AG04450 (cell line): ENCODE data around the gene SYNE2. TPM values are rescaled to one million over a fixed set of nuclear protein-coding genes. Genes with fewer than 3 reads are reported as not detected.

Source experiments
- CTCF ChIA-PET: fragments of 300-600, 350-600 bp; formaldehyde crosslinking; extraction: SDS; loops from one replicate; lab custom pipeline; 2022; ENCODE audit warnings: antibody characterized with exemption, inconsistent platforms; lab: Charles Lee
- POLR2A ChIA-PET: fragments of 350-600 bp; formaldehyde crosslinking; extraction: SDS; loops from one replicate; lab custom pipeline; 2021; ENCODE audit warnings: antibody characterized with exemption, inconsistent platforms; lab: Yijun Ruan, JAX
- DNase-seq: peaks from one replicate; pipeline ENCODE4 v3.0.0-alpha.2; 2011; ENCODE audit warnings: low read depth, low spot score
- H3K27ac ChIP-seq: one replicate; pipeline ENCODE4 v1.5.1; 2012; ENCODE audit warnings: low read depth, low read length, control low read depth
- H3K27me3 ChIP-seq: one replicate; pipeline ENCODE4 v1.6.0; 2012; ENCODE audit warnings: low read length; ENCODE audit not compliant: control insufficient read depth, insufficient read depth
- H3K4me3 ChIP-seq: 2 replicates; pipeline ENCODE4 v1.5.1; 2011; ENCODE audit warnings: mild to moderate bottlenecking, low read depth, low read length, control low read depth
- H3K9me3 ChIP-seq: 2 replicates; pipeline ENCODE4 v1.5.1; 2012; ENCODE audit warnings: low read length; ENCODE audit not compliant: control insufficient read depth, insufficient read depth
- CTCF ChIP-seq: IDR thresholded peaks from 2 replicates; pipeline ENCODE4 v1.5.1; 2011; ENCODE audit warnings: low read depth, low read length, control low read depth, inconsistent platforms
- polyA plus RNA-seq: library from polyadenylated mRNA; depleted of rRNA; stranded (reverse); fragments of >200 nt; gene quantifications from 2 replicates; pipeline ENCODE4 v1.2.3, GENCODE V29; 2011

Gene SYNE2
- polyA plus RNA-seq, 1 experiment = 6.1 TPM

DNA sequence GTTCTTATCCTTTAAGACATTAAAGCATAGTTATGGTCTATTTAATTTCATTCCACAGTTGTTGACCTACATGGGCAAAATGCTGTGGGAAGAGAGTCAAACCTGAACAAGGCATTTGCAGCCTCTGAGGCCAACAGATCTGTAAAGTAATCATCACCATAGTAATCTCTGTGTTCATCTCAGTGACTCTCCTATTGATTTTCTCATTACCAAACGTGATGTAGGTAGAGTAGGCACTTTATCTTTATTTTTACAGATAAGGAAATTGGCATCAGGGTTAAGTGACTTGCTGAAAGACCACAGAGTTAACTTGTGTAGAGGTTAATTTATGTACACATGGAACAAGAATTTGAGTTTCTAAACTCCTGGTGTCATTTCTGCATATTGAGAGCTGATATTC is 238.4 kb downstream of the SYNE2 start:
- Histone ChIP-seq H3K27me3 (no peaks in the 10 kb centered on the region), H3K9me3 (no peaks in the 10 kb centered on the region), H3K27ac (no peak overlapping the region), H3K4me3 (no peak overlapping the region)
- ChIA-PET POLR2A (no interaction called here), CTCF (no interaction called here)
- TF ChIP-seq CTCF = no peak
- DNase-seq = no peak

- Histone ChIP-seq H3K27me3 (no peaks in the 10 kb centered on the region), H3K27ac (no peak overlapping the region), H3K4me3 (no peak overlapping the region), H3K9me3 (no peaks in the 10 kb centered on the region)
- no peak for DNase-seq
- no peak for TF ChIP-seq CTCF
- POLR2A ChIA-PET = no interaction called here
- CTCF ChIA-PET = no interaction called here
Observed at GRCh38 chr14:64092338-64092737, 239.5 kb downstream of the SYNE2 start.

- TF ChIP-seq CTCF = no peak
- Histone ChIP-seq H3K27me3 (no peaks in the 10 kb centered on the region), H3K4me3 (no peak overlapping the region), H3K27ac (no peak overlapping the region), H3K9me3 (no peaks in the 10 kb centered on the region)
- ChIA-PET CTCF (no interaction called here), POLR2A (no interaction called here)
- no peak for DNase-seq
Observed at GRCh38 chr14:64092940-64093339, 240.1 kb downstream of the SYNE2 start.

- TF ChIP-seq CTCF = no peak
- no peak overlapping the region for H3K4me3 ChIP-seq
- H3K9me3 ChIP-seq = no peaks in the 10 kb centered on the region
- no peaks in the 10 kb centered on the region for H3K27me3 ChIP-seq
- CTCF ChIA-PET = no interaction called here
- POLR2A ChIA-PET = no interaction called here
- H3K27ac ChIP-seq = no peak overlapping the region
- DNase-seq = no peak
Observed at GRCh38 chr14:64095620-64096019, 242.8 kb downstream of the SYNE2 start.

DNA sequence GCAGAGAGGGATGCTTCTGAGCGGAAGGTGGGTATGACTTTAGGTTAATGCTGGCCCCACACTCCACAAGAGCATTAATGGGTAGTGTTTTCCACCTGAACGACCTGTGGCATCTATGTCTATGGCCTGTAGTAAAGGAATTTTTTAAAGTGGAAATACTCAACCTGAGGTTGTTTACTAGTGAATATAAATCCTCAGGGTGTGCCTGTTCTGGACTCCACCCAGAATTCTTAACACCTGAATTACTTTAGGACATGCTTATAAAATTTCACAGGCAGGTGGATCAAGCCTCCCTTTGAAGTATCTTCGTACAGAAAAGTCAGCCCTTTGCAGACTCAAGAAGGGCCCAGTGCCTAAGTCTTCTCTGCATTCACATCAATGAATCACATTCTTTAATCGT is 245.3 kb downstream of the SYNE2 start:
- CTCF ChIA-PET = no interaction called here
- TF ChIP-seq CTCF = no peak

More for the DNA sequence above, 245.3 kb downstream of the SYNE2 start:
- POLR2A ChIA-PET = no interaction called here
- Histone ChIP-seq H3K27me3 (no peaks in the 10 kb centered on the region), H3K4me3 (no peak overlapping the region), H3K27ac (no peak overlapping the region), H3K9me3 (no peaks in the 10 kb centered on the region)
- DNase-seq = no peak
